Upper lobe of right lung (tissue), 1 donor: Measurements from ENCODE around the gene BMPR1A. TPM values are rescaled to one million over a fixed set of nuclear protein-coding genes. Genes with fewer than 3 reads are reported as not detected.
"Not testable (repeated sequence)": the region's sequence is repeated elsewhere in the genome, so short reads cannot be mapped to it uniquely, and the experiment has no call there.

Experiments used
- ATAC-seq: fragments of 200-7000 bp; cut with Tn5 transposase; one replicate; pipeline ENCODE4 v1.9.1; 2020; ENCODE audit warnings: mild to moderate bottlenecking, moderate library complexity
- DNase-seq: peaks from one replicate; pipeline ENCODE4 v3.0.0-alpha.2; 2020
- H3K27ac ChIP-seq: fragments of 200-600 bp; one replicate; pipeline ENCODE4 v1.8.0; 2022
- H3K27me3 ChIP-seq: fragments of 200-600 bp; one replicate; pipeline ENCODE4 v1.8.0; 2022; ENCODE audit warnings: mild to moderate bottlenecking
- H3K36me3 ChIP-seq: fragments of 200-600 bp; one replicate; pipeline ENCODE4 v1.8.0; 2022
- H3K4me1 ChIP-seq: fragments of 200-600 bp; one replicate; pipeline ENCODE4 v1.8.0; 2022
- H3K4me3 ChIP-seq: fragments of 200-600 bp; one replicate; pipeline ENCODE4 v1.8.0; 2022; ENCODE audit warnings: mild to moderate bottlenecking
- H3K9me3 ChIP-seq: fragments of 200-600 bp; one replicate; pipeline ENCODE4 v1.8.0; 2022
- CTCF ChIP-seq: fragments of 200-600 bp; IDR thresholded peaks from one replicate; pipeline ENCODE4 v1.8.0; 2022; ENCODE audit warnings: antibody characterized with exemption
- intact Hi-C: fragments of 100-400 bp; cut with DNase I; formaldehyde crosslinking; loops from one replicate; pipeline ENCODE4 v1.11.0; 2022
- total RNA-seq: library from RNA; stranded (reverse); fragmentation: NEBNext Ultra II Directional; extraction: Animal tissue kit (Norgen Biotek cat#: 25700); gene quantifications from one replicate; pipeline ENCODE4 v1.2.1, GENCODE V29; 2021
- donor health status: DM: no; HTN: yes; CAD: no; lungs with severe emphysema.

BMPR1A gene
- total RNA-seq, 1 donor from 2014 or later: 41.2 TPM

DNA sequence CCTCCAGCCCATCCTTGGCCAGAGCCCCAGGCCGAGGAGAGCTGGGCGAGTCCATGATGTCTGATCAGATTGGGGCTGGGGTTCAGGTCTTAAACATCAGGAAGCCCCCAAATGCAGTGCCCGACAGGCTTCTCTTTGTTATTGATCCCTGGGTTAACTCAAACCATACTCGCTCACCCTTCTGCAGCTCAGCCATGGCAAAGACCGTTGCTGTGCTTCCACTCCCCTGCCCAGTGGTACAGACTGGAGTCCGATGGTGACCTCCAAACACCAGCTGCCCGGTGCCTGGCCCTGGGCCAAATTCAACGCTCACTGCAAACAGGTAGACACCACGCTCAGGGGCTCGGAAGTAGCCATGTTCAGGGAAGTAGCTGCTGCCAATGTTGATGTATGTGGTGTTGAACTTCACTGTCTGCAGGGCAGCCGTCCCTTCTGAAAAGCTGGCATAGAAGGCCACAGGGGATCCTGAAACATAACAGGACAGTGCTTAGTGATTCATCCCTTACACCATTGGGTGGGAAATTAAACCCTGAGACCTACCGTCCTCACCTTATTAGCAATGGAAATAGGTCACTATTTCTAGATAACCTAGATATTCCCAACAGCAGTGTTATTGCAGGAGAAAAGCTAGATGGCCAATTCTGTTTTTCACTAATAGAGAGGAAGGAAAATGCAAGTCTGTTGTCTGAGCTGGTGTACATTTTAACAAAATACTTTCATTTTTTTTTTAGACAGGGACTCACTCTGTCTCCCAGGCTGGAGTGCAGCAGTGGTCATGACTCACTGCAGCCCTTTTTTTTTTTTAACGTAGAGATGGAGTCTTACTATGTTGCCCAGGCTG lies 180.5 kb downstream of the BMPR1A start:
- H3K27ac ChIP-seq: no peak overlapping the region
- intact Hi-C loops: no loop called here

DNA sequence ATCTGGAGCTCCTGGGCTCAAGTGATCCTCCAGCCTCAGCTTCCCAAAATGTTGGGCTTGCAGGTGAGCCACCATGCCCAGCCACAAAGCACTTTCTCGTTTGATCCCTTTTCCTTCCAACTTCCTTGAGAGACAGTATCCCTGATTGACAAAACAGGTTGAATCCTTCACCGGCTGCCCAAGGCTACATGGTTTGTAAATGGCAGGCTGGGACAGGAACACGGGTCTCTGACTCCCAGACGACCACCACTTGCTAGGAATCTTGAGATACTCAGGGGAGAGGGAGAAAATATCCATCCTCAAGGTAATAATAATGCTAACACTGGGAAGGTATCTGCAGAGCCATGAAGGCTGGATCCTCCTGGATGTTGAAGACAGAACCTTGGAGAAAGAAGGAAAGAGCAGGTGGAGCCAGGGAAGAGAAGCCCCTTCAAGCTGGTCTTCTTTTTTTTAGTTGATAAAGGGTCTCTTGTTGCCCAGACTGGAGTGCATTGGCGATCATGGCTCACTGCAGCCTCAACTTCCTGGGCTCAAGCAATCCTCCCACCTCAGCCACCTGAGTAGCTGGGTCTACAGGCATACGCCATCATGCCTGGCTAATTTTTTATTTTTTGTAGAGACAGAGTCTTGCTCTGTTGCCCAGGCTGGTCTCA lies 181.2 kb downstream of the BMPR1A start:
- ATAC-seq: no peak
- Histone ChIP-seq H3K27me3 (no peaks in the 10 kb centered on the region), H3K9me3 (no peaks in the 10 kb centered on the region), H3K4me1 (peaks cover 3% of the 10 kb centered on the region), H3K36me3 (peaks cover 11% of the 10 kb centered on the region), H3K4me3 (no peak overlapping the region), H3K27ac (no peak overlapping the region)
- intact Hi-C loops: no loop called here
- TF ChIP-seq CTCF: no peak
- DNase-seq: no peak

More for the DNA sequence above, 180.5 kb downstream of the BMPR1A start:
- Histone ChIP-seq H3K36me3 (peaks cover 11% of the 10 kb centered on the region), H3K4me3 (no peak overlapping the region), H3K4me1 (peaks cover 3% of the 10 kb centered on the region), H3K9me3 (no peaks in the 10 kb centered on the region), H3K27me3 (no peaks in the 10 kb centered on the region)
- DNase-seq: no peak
- no peak for ATAC-seq
- TF ChIP-seq CTCF: no peak

DNA sequence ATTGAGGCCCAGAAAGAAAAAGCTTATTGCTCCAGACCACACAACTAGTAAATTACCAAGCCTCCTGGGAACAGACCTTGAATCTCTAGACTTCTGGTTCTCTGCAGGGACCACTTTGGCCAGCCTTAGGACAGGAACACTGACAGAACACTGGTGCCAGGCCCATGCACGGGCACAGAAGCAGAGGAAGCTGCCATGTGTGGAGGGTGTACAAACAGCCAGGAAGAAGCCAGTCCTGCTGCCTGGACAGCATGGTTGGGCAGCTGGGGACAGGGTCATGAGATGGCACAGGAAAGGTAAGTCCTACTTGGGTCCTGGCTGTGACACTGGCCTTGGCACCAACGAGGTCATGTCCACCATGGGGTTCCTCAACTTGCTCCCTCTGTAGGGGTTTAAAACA lies 181.8 kb downstream of the BMPR1A start:
- TF ChIP-seq CTCF: no peak
- Histone ChIP-seq H3K27ac (no peak overlapping the region), H3K4me3 (no peak overlapping the region), H3K27me3 (no peaks in the 10 kb centered on the region), H3K9me3 (no peaks in the 10 kb centered on the region), H3K36me3 (peaks cover 6% of the 10 kb centered on the region), H3K4me1 (peaks cover 3% of the 10 kb centered on the region)
- ATAC-seq (no peak), DNase-seq (no peak)
- intact Hi-C loops: no loop called here

- H3K9me3 ChIP-seq, ATAC-seq, H3K4me1 ChIP-seq, H3K27ac ChIP-seq, DNase-seq, H3K36me3 ChIP-seq, H3K4me3 ChIP-seq, intact Hi-C loops, H3K27me3 ChIP-seq: not testable (repeated sequence)
Observed at GRCh38 chr10:86940076-86940475, 183.7 kb downstream of the BMPR1A start.

GRCh38 chr10:86940677-86941076 lies 184.3 kb downstream of the BMPR1A start:
- peaks cover 3% of the 10 kb centered on the region for H3K4me1 ChIP-seq
- intact Hi-C loops: no loop called here
- no peak for DNase-seq

More at GRCh38 chr10:86940677-86941076, 184.3 kb downstream of the BMPR1A start:
- H3K36me3 ChIP-seq: peaks cover 6% of the 10 kb centered on the region
- TF ChIP-seq CTCF: no peak
- no peak for ATAC-seq
- H3K27ac ChIP-seq: no peak overlapping the region
- H3K4me3 ChIP-seq: no peak overlapping the region
- no peaks in the 10 kb centered on the region for H3K9me3 ChIP-seq
- no peaks in the 10 kb centered on the region for H3K27me3 ChIP-seq
